HEK293 (cell line): ENCODE results near the gene PPP6C.

ENCODE experiments used
- CTCF ChIA-PET: fragments of 350-600 bp; formaldehyde crosslinking; extraction: SDS; loops from one replicate; lab custom pipeline; 2021; ENCODE audit warnings: antibody characterized with exemption; lab: Yijun Ruan, JAX
- POLR2A ChIA-PET: fragments of 300-600 bp; formaldehyde crosslinking; extraction: SDS; loops from one replicate; lab custom pipeline; 2020; ENCODE audit warnings: antibody characterized with exemption, inconsistent platforms; lab: Yijun Ruan, JAX
- H3K27ac ChIP-seq: fragments of 200-500 bp; sonication (Bioruptor generic); 2 replicates; pipeline ENCODE4 v1.5.1; 2014; ENCODE audit warnings: low read depth, low read length, control low read depth, inconsistent platforms; ENCODE audit errors: extremely low read depth
- H3K36me3 ChIP-seq, 2 experiments: fragments of 200-500 bp in 1 of 2; sonication (Bioruptor generic) in 1 of 2; 1 replicate in 1 of 2; 2 replicates in 1 of 2; pipeline ENCODE4 v1.5.1; 2014 to 2017; ENCODE audit warnings: inconsistent platforms in 2 of 2, low read length in 2 of 2; ENCODE audit not compliant: control insufficient read depth in 2 of 2, insufficient read depth in 1 of 2
- H3K4me1 ChIP-seq: fragments of 200-500 bp; sonication (Bioruptor generic); 2 replicates; pipeline ENCODE4 v1.5.1; 2014; ENCODE audit warnings: mild to moderate bottlenecking, low read length, inconsistent platforms; ENCODE audit not compliant: control insufficient read depth, insufficient read depth
- H3K4me3 ChIP-seq: 2 replicates; pipeline ENCODE4 v1.5.1; 2011; ENCODE audit warnings: low read depth, mild to moderate bottlenecking, control low read depth, low read length, moderate library complexity
- H3K9me3 ChIP-seq: fragments of 200-500 bp; sonication (Bioruptor generic); 2 replicates; pipeline ENCODE4 v1.5.1; 2014; ENCODE audit warnings: low read depth, low read length, inconsistent platforms; ENCODE audit not compliant: control insufficient read depth, insufficient read depth
- BCL11B ChIP-seq: fragments of 450-650 bp; formaldehyde crosslinking; IDR thresholded peaks from 2 replicates; pipeline ENCODE4 v1.5.1; 2016; ENCODE audit warnings: low read depth, missing biosample characterization, missing genetic modification characterization
- EGR2 ChIP-seq: fragments of 450-650 bp; formaldehyde crosslinking; IDR thresholded peaks from 2 replicates; pipeline ENCODE4 v1.5.1; 2016; ENCODE audit warnings: low read depth, missing biosample characterization, missing genetic modification characterization
- FEZF1 ChIP-seq: fragments of 450-650 bp; formaldehyde crosslinking; IDR thresholded peaks from 2 replicates; pipeline ENCODE4 v1.5.1; 2016; ENCODE audit warnings: missing biosample characterization, missing genetic modification characterization
- KLF10 ChIP-seq: fragments of 450-650 bp; IDR thresholded peaks from 2 replicates; pipeline ENCODE4 v1.5.1; 2018; ENCODE audit warnings: missing biosample characterization, mild to moderate bottlenecking, missing genetic modification characterization
- OVOL3 ChIP-seq: fragments of 450-650 bp; formaldehyde crosslinking; IDR thresholded peaks from 2 replicates; pipeline ENCODE4 v1.5.1; 2016; ENCODE audit warnings: missing biosample characterization, missing genetic modification characterization
- ZNF132 ChIP-seq: fragments of 450-650 bp; formaldehyde crosslinking; IDR thresholded peaks from 2 replicates; pipeline ENCODE4 v1.5.1; 2017; ENCODE audit warnings: missing biosample characterization, missing genetic modification characterization, borderline replicate concordance
- ZNF239 ChIP-seq: fragments of 450-650 bp; formaldehyde crosslinking; IDR thresholded peaks from 2 replicates; pipeline ENCODE4 v1.5.1; 2016; ENCODE audit warnings: missing biosample characterization, missing genetic modification characterization
- ZNF248 ChIP-seq: fragments of 450-650 bp; formaldehyde crosslinking; IDR thresholded peaks from 2 replicates; pipeline ENCODE4 v1.5.1; 2017; ENCODE audit warnings: missing biosample characterization, missing genetic modification characterization
- ZNF292 ChIP-seq: fragments of 450-650 bp; formaldehyde crosslinking; IDR thresholded peaks from 2 replicates; pipeline ENCODE4 v1.5.1; 2016; ENCODE audit warnings: low read depth, missing biosample characterization, missing genetic modification characterization, borderline replicate concordance
- ZNF335 ChIP-seq: fragments of 450-650 bp; formaldehyde crosslinking; conservative IDR thresholded peaks from 2 replicates; pipeline ENCODE4 v1.5.1; 2016; ENCODE audit warnings: missing biosample characterization, missing genetic modification characterization
- ZNF354C ChIP-seq: fragments of 450-650 bp; formaldehyde crosslinking; IDR thresholded peaks from 2 replicates; pipeline ENCODE4 v1.5.1; 2016; ENCODE audit warnings: missing biosample characterization, missing genetic modification characterization, low read depth, borderline replicate concordance
- ZNF37A ChIP-seq: fragments of 450-650 bp; IDR thresholded peaks from 2 replicates; pipeline ENCODE4 v1.5.1; 2018; ENCODE audit warnings: missing biosample characterization, missing genetic modification characterization
- ZNF394 ChIP-seq: fragments of 450-650 bp; formaldehyde crosslinking; IDR thresholded peaks from 2 replicates; pipeline ENCODE4 v1.5.1; 2016; ENCODE audit warnings: missing biosample characterization, missing genetic modification characterization, mild to moderate bottlenecking, moderate library complexity, borderline replicate concordance
- ZNF48 ChIP-seq: fragments of 450-650 bp; formaldehyde crosslinking; IDR thresholded peaks from 2 replicates; pipeline ENCODE4 v1.5.1; 2016; ENCODE audit warnings: missing biosample characterization, missing genetic modification characterization
- ZNF549 ChIP-seq: fragments of 450-650 bp; IDR thresholded peaks from 2 replicates; pipeline ENCODE4 v1.5.1; 2018; ENCODE audit warnings: missing biosample characterization, missing genetic modification characterization, mild to moderate bottlenecking, inconsistent platforms, moderate library complexity
- ZNF571 ChIP-seq: fragments of 450-650 bp; formaldehyde crosslinking; IDR thresholded peaks from 2 replicates; pipeline ENCODE4 v1.5.0; 2017; ENCODE audit warnings: missing biosample characterization, missing genetic modification characterization
- ZNF626 ChIP-seq: fragments of 450-650 bp; sonication (Bioruptor Pico); formaldehyde crosslinking; IDR thresholded peaks from 2 replicates; pipeline ENCODE4 v1.5.1; 2018; ENCODE audit warnings: missing biosample characterization, missing genetic modification characterization, inconsistent platforms
- ZNF768 ChIP-seq: fragments of 450-650 bp; formaldehyde crosslinking; IDR thresholded peaks from 2 replicates; pipeline ENCODE4 v1.5.1; 2018; ENCODE audit warnings: missing biosample characterization, mild to moderate bottlenecking, missing genetic modification characterization
- ZNF830 ChIP-seq: fragments of 450-650 bp; IDR thresholded peaks from 2 replicates; pipeline ENCODE4 v1.5.0; 2018; ENCODE audit warnings: missing biosample characterization, missing genetic modification characterization, low read depth, mild to moderate bottlenecking, moderate library complexity
- TF ChIP-seq, protein P1 (sequence below): fragments of 450-650 bp; formaldehyde crosslinking; IDR thresholded peaks from 2 replicates; pipeline ENCODE4 v1.5.1; 2016; ENCODE audit warnings: missing biosample characterization, missing genetic modification characterization
- TF ChIP-seq, protein P2 (sequence below): fragments of 450-650 bp; formaldehyde crosslinking; IDR thresholded peaks from 2 replicates; pipeline ENCODE4 v1.5.1; 2016; ENCODE audit warnings: missing biosample characterization, missing genetic modification characterization
- TF ChIP-seq, protein P3 (sequence below): fragments of 450-650 bp; formaldehyde crosslinking; IDR thresholded peaks from 2 replicates; pipeline ENCODE4 v1.5.1; 2016; ENCODE audit warnings: missing biosample characterization, missing genetic modification characterization
- TF ChIP-seq, protein P4 (sequence below): fragments of 450-650 bp; formaldehyde crosslinking; IDR thresholded peaks from 2 replicates; pipeline ENCODE4 v1.5.1; 2016; ENCODE audit warnings: missing biosample characterization, missing genetic modification characterization, borderline replicate concordance
- TF ChIP-seq, protein P5 (sequence below): fragments of 450-650 bp; formaldehyde crosslinking; IDR thresholded peaks from 2 replicates; pipeline ENCODE4 v1.5.1; 2016; ENCODE audit warnings: missing biosample characterization, missing genetic modification characterization
- TF ChIP-seq, protein P6 (sequence below): fragments of 450-650 bp; formaldehyde crosslinking; optimal IDR thresholded peaks from 2 replicates; pipeline ENCODE3; 2016; ENCODE audit warnings: missing biosample characterization, mild to moderate bottlenecking, missing genetic modification characterization

PPP6C gene

DNA sequence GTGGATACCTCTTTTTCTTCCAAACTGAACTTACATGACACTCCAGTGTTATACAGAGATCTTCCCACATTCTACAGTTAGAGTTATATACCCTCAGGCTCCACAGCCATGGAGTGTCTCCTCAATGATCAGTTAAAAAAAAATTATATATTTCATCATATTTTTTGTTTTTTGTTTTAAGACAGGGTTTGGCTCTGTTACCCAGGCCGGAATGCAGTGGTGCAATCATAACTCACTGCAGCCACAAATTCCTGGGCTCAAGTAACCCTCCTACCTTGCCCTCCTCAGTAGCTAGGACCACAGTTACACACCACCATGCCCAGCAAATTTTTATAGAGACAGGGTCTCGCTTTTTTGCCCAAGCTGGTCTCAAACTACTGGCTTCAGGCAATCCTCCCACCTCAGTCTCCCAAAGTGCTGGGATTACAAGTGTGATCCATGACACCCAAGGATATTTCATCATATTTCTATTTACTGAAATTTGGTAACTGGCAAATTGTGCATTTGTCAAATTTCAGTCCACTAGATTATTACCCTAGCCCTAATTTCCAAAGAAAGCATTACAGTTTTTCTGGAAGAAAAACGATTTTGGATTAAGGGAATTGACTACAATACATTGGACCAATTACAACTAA, 28.2 kb downstream of the PPP6C start:
- ChIA-PET CTCF (interaction anchor here (1.2 kb wide), 1 partner anchor 18 kb away, joined by 5 read pairs; the partner anchor contains the start of gene SCAI), POLR2A (interaction anchor here (0.6 to 0.7 kb wide), 3 partner anchors 18 to 241 kb away, joined by 3 to 7 read pairs (median 5); partner anchors contain the start of gene SCAI)
- Histone ChIP-seq H3K9me3 (no peaks in the 10 kb centered on the region), H3K36me3 (peaks cover 0 to 20% of the 10 kb centered on the region in 2 experiments; a peak in 2 of 3 replicates), H3K4me1 (no peaks in the 10 kb centered on the region), H3K4me3 (no peak overlapping the region), H3K27ac (no peak overlapping the region)
- no peak for TF ChIP-seq EGR2 (tag by site-specific recombination)
- TF ChIP-seq ZNF248, result no peak
- TF ChIP-seq OVOL3 (tag by site-specific recombination), result no peak
- TF ChIP-seq, protein P1, sequence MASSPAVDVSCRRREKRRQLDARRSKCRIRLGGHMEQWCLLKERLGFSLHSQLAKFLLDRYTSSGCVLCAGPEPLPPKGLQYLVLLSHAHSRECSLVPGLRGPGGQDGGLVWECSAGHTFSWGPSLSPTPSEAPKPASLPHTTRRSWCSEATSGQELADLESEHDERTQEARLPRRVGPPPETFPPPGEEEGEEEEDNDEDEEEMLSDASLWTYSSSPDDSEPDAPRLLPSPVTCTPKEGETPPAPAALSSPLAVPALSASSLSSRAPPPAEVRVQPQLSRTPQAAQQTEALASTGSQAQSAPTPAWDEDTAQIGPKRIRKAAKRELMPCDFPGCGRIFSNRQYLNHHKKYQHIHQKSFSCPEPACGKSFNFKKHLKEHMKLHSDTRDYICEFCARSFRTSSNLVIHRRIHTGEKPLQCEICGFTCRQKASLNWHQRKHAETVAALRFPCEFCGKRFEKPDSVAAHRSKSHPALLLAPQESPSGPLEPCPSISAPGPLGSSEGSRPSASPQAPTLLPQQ (tag by site-specific recombination), result no peak
- TF ChIP-seq, protein P2, sequence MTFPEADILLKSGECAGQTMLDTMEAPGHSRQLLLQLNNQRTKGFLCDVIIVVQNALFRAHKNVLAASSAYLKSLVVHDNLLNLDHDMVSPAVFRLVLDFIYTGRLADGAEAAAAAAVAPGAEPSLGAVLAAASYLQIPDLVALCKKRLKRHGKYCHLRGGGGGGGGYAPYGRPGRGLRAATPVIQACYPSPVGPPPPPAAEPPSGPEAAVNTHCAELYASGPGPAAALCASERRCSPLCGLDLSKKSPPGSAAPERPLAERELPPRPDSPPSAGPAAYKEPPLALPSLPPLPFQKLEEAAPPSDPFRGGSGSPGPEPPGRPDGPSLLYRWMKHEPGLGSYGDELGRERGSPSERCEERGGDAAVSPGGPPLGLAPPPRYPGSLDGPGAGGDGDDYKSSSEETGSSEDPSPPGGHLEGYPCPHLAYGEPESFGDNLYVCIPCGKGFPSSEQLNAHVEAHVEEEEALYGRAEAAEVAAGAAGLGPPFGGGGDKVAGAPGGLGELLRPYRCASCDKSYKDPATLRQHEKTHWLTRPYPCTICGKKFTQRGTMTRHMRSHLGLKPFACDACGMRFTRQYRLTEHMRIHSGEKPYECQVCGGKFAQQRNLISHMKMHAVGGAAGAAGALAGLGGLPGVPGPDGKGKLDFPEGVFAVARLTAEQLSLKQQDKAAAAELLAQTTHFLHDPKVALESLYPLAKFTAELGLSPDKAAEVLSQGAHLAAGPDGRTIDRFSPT, result no peak
- no peak for TF ChIP-seq ZNF768 (tag by site-specific recombination)
- TF ChIP-seq ZNF830 (tag by site-specific recombination), result no peak
- no peak for TF ChIP-seq ZNF571 (tag by site-specific recombination)
- TF ChIP-seq ZNF354C (tag by site-specific recombination), result no peak
- TF ChIP-seq BCL11B, result no peak

DNA sequence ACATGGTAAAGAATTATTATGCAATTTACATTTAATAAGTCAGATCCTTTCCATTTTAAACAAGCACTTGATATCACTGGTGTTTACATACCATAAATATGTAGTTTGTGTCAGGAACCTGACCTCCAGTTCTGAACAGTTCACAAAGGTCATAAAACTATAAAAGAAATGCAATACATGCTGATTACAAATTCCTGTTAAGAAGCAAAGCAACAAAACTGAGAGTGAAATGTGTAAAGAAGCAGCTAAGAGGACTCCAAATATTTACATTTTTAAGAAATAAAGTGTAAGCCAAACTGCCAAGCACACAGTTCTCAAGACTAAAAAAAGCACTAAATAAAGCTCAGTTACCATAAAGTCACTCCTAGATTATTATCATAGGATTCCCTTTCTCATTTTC, 28.9 kb downstream of the PPP6C start:
- no peak overlapping the region for H3K27ac ChIP-seq
- POLR2A ChIA-PET, result interaction anchor here (0.7 kb wide), 1 partner anchor 242 kb away, joined by 3 read pairs; no protein-coding TSS in a partner anchor
- peaks cover 0 to 20% of the 10 kb centered on the region in 2 experiments; a peak in 2 of 3 replicates for H3K36me3 ChIP-seq
- TF ChIP-seq, protein P3, sequence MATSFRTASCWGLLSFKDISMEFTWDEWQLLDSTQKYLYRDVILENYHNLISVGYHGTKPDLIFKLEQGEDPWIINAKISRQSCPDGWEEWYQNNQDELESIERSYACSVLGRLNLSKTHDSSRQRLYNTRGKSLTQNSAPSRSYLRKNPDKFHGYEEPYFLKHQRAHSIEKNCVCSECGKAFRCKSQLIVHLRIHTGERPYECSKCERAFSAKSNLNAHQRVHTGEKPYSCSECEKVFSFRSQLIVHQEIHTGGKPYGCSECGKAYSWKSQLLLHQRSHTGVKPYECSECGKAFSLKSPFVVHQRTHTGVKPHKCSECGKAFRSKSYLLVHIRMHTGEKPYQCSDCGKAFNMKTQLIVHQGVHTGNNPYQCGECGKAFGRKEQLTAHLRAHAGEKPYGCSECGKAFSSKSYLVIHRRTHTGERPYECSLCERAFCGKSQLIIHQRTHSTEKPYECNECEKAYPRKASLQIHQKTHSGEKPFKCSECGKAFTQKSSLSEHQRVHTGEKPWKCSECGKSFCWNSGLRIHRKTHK, result no peak
- TF ChIP-seq ZNF37A (tag by site-specific recombination), result no peak
- no peak for TF ChIP-seq ZNF48 (tag by site-specific recombination)
- TF ChIP-seq, protein P4, sequence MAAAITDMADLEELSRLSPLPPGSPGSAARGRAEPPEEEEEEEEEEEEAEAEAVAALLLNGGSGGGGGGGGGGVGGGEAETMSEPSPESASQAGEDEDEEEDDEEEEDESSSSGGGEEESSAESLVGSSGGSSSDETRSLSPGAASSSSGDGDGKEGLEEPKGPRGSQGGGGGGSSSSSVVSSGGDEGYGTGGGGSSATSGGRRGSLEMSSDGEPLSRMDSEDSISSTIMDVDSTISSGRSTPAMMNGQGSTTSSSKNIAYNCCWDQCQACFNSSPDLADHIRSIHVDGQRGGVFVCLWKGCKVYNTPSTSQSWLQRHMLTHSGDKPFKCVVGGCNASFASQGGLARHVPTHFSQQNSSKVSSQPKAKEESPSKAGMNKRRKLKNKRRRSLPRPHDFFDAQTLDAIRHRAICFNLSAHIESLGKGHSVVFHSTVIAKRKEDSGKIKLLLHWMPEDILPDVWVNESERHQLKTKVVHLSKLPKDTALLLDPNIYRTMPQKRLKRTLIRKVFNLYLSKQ (tag by site-specific recombination), result no peak
- TF ChIP-seq ZNF335 (tag by site-specific recombination), result no peak
- TF ChIP-seq, protein P5, sequence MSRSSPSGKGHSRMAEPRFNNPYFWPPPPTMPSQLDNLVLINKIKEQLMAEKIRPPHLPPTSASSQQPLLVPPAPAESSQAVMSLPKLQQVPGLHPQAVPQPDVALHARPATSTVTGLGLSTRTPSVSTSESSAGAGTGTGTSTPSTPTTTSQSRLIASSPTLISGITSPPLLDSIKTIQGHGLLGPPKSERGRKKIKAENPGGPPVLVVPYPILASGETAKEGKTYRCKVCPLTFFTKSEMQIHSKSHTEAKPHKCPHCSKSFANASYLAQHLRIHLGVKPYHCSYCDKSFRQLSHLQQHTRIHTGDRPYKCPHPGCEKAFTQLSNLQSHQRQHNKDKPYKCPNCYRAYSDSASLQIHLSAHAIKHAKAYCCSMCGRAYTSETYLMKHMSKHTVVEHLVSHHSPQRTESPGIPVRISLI (tag by site-specific recombination), result no peak
- no peak for TF ChIP-seq ZNF394 (tag by site-specific recombination)
- TF ChIP-seq FEZF1 (tag by site-specific recombination), result no peak
- no peak for TF ChIP-seq ZNF292 (tag by site-specific recombination)
- TF ChIP-seq ZNF626 (tag by site-specific recombination), result no peak
- TF ChIP-seq, protein P6, sequence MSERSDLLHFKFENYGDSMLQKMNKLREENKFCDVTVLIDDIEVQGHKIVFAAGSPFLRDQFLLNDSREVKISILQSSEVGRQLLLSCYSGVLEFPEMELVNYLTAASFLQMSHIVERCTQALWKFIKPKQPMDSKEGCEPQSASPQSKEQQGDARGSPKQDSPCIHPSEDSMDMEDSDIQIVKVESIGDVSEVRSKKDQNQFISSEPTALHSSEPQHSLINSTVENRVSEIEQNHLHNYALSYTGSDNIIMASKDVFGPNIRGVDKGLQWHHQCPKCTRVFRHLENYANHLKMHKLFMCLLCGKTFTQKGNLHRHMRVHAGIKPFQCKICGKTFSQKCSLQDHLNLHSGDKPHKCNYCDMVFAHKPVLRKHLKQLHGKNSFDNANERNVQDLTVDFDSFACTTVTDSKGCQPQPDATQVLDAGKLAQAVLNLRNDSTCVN, result no peak
- no peak for TF ChIP-seq ZNF549 (tag by site-specific recombination)
- TF ChIP-seq ZNF132, result no peak
- no peak for TF ChIP-seq ZNF239 (tag by site-specific recombination)
- no peak for TF ChIP-seq KLF10
- CTCF ChIA-PET, result interaction anchor here (1.2 kb wide), 1 partner anchor 17 kb away, joined by 5 read pairs; the partner anchor contains the start of gene SCAI
- H3K9me3 ChIP-seq, result no peaks in the 10 kb centered on the region
- H3K4me1 ChIP-seq, result no peaks in the 10 kb centered on the region
- no peak overlapping the region for H3K4me3 ChIP-seq
